Activated T-helper 1 cell treated with anti-CD3 and anti-CD28 coated beads, Interleukin-12 subunit alpha, Interleukin-12 subunit beta, Interleukin-2, Interleukin-4 antibody, amounts not matched to agents 30 ng/mL and 10 ng/mL and 1 ng/mL, durations not matched to agents 14 hours and 24 hours and 36 hours (primary cell): ENCODE data around the gene TGFB1. TPM values are rescaled to one million over a fixed set of nuclear protein-coding genes. Genes with fewer than 3 reads are reported as not detected.

Experiments used
- DNase-seq: peaks from one replicate; pipeline ENCODE4 v3.0.0; 2021; ENCODE audit warnings: low spot score
- H3K27ac Mint-ChIP-seq: one replicate; pipeline ENCODE4 v1.8.0; 2021; ENCODE audit warnings: mild to moderate bottlenecking, mixed read lengths
- H3K27me3 Mint-ChIP-seq: one replicate; pipeline ENCODE4 v1.8.0; 2022; ENCODE audit warnings: mild to moderate bottlenecking, moderate library complexity, mixed read lengths; ENCODE audit not compliant: insufficient read depth
- H3K36me3 Mint-ChIP-seq: one replicate; pipeline ENCODE4 v1.8.0; 2021; ENCODE audit warnings: low read depth, mixed read lengths
- H3K4me1 Mint-ChIP-seq: one replicate; pipeline ENCODE4 v1.8.0; 2021; ENCODE audit warnings: low read depth, mixed read lengths
- H3K4me3 Mint-ChIP-seq: one replicate; pipeline ENCODE4 v1.8.0; 2021; ENCODE audit warnings: mild to moderate bottlenecking, moderate library complexity, mixed read lengths
- H3K9me3 Mint-ChIP-seq: one replicate; pipeline ENCODE4 v1.8.0; 2021; ENCODE audit warnings: mixed read lengths
- intact Hi-C: fragments of 100-400 bp; cut with micrococcal nuclease; formaldehyde crosslinking; loops from one replicate; pipeline ENCODE4 v1.15.1; 2024
- total RNA-seq: library from RNA; stranded (reverse); gene quantifications from 2 replicates; pipeline ENCODE4 v1.2.3, GENCODE V29; 2022

TGFB1 gene
- total RNA-seq, 1 donor from 2014 or later: 108 TPM

DNA sequence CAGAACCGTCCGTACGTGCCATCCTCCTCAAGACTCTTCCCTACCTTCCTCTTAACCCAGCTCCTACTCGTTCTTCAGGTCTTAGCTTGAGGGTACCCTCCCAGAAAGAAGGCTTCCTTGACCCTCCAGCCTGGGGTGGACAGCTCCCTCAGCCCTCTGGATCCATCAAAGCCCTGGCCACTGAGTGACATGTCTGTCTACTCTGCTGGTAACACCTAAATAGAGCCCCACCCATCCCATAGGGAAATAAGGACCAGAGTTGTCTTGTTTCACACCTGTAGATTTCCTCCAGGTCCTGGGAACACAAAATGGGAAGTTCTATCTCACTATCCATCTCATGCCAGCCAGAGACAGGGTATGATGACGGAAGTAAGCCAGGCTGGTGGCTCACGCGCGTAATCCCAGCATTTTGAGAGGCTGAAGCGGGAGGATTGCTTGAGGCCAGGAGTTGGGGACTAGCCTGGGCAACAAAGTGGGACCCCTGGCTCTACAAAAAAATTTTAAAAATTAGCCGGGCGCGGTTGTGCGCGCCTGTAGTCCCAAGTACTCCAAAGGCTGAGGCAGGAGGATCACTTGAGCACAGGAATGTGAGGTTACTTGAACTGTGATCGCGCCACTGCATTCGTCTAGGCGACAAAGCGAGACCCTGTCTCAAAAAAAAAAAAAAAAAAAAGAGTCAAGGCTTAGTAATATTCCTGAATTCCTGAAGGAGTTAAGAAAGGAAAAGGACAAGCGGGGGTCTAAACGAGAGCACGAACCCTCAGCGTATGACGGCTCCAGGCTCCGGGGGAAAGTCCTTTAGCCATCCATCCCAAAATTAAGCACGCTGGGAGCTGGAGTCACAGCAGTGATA, 44.3 kb downstream of the TGFB1 start:
- intact Hi-C loops: loop anchor here (1.0 to 5.0 kb wide), 7 partner anchors 18 to 337 kb away; partner anchors contain the start of genes BCKDHA, DMAC2 and EXOSC5
- no peaks in the 10 kb centered on the region for H3K9me3 Mint-ChIP-seq
- H3K4me1 Mint-ChIP-seq: peaks cover 73% of the 10 kb centered on the region
- peak overlapping the region; percentile 94 for H3K27ac Mint-ChIP-seq
- H3K36me3 Mint-ChIP-seq: peaks cover 40% of the 10 kb centered on the region
- no peaks in the 10 kb centered on the region for H3K27me3 Mint-ChIP-seq
- DNase-seq: no peak
- peak overlapping the region; percentile 95 for H3K4me3 Mint-ChIP-seq

DNA sequence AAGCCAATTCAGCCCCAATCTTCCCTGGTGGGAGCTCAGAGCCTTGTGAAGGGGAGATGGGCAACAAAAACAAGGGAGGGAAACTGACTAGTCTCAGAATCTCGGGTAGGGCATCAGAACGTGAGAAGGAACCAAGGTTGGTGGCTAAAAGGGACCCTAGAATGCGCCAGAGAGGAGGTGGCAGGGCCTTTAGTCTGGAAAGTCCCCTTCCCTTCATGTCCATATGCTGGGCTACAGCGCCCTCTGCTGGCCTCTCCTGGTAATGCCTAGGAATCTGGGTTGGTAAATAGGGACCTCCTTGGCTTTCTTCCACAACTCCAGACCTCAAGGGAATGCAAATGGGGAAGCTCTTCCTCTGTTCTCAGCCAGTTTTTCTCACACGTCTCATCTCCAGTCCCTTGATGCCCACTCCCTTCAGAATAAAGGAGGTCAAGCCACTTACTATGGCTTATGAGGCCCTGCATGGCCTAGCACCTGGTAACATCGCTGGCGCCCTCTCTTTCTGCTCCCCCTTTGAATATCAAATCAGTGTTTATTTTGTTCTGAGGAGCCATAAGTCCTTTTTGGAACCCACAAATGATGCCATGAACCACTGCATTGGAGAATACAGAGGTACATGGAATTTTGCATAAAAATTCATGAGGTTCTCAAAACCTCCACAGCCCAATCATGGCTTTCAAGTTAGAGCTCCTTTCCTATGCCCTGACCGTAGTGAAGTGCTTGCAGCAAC, 45.1 kb downstream of the TGFB1 start:
- Mint-ChIP-seq H3K27ac (peak overlapping the region; percentile 94), H3K4me1 (peaks cover 77% of the 10 kb centered on the region), H3K36me3 (peaks cover 43% of the 10 kb centered on the region), H3K4me3 (peak overlapping the region; percentile 95), H3K9me3 (no peaks in the 10 kb centered on the region), H3K27me3 (no peaks in the 10 kb centered on the region)
- intact Hi-C loops: loop anchor here (1.0 to 5.0 kb wide), 7 partner anchors 45 to 336 kb away; partner anchors contain the start of genes BCKDHA, DMAC2 and EXOSC5
- peak; percentile 85 for DNase-seq

DNA sequence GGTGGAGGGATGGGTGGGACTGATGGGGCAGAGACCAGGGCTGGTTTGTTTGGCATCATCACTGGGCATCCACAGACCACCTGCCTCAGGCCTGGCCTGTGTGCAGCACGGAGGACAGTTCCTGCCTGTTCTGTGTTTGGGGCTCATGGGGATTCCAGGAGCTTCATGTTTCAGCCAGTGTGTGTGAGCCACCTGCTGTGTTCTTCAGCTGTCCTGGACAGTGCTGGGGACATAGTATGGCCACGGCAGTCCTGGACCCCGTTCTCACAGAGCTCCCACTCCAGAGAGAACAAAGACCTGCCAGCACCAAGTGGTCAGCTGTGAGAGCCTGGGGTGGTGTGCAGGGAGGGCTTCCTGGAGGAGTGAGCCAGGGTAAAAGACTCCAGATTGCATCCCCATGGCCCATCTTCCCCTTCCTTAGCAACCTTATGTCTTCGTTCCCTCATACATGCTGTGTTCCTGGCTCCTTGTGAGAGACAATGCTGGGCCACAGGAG, 45.7 kb downstream of the TGFB1 start:
- Mint-ChIP-seq H3K4me3 (peak overlapping the region; percentile 95), H3K4me1 (peaks cover 74% of the 10 kb centered on the region), H3K27me3 (no peaks in the 10 kb centered on the region), H3K36me3 (peaks cover 38% of the 10 kb centered on the region), H3K27ac (peak overlapping the region; percentile 94), H3K9me3 (no peaks in the 10 kb centered on the region)
- intact Hi-C loops: loop anchor here (1.0 to 5.0 kb wide), 7 partner anchors 45 to 336 kb away; partner anchors contain the start of genes BCKDHA, DMAC2 and EXOSC5
- no peak for DNase-seq

DNA sequence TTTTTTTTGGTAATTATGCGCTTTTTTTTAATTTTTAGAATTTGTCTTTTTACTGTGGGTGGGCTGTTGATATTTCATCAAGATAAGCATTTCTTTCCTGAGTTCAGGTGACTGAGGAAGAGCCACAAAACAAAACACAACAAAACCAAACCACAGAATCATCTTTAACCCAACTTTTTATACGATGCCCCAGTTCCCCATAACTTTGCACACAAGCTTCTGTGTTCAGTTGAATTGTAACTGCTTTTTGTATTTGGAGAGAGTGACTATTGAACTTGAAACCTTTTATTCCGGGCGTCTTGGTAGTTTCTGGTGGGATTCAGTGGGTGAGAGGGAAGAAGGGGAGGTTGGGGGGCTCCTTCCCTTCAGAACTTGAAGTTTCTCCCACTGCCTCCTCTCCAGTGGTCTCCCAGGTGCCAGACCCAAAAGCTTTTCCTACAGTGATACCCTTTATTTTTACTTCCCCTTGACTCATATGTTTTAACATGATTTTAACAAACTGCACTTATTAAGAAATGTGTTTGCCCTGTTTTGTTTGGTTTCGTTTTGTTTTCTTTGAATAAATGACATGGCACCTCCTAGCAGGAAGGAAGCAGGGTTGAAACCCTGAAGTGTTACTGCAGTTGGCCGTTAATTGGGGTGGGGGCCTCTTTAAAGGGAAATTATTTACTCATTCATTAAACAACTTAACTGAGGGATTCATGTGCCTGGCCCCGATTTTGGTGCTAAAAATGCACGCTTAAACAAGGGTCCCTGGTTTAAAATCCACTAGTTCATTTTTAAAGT, 46.4 kb downstream of the TGFB1 start:
- no peaks in the 10 kb centered on the region for H3K9me3 Mint-ChIP-seq
- no peaks in the 10 kb centered on the region for H3K27me3 Mint-ChIP-seq
- H3K4me3 Mint-ChIP-seq: peak overlapping the region; percentile 71
- peak overlapping the region; percentile 94 for H3K27ac Mint-ChIP-seq
- H3K4me1 Mint-ChIP-seq: peaks cover 78% of the 10 kb centered on the region
- intact Hi-C loops: loop anchor here (5.0 kb wide), 5 partner anchors 90 to 335 kb away; partner anchors contain the start of genes BCKDHA, DMAC2 and EXOSC5
- DNase-seq: no peak
- H3K36me3 Mint-ChIP-seq: peaks cover 44% of the 10 kb centered on the region

- intact Hi-C loops: loop anchor here (5.0 kb wide), 5 partner anchors 91 to 334 kb away; partner anchors contain the start of genes BCKDHA, DMAC2 and EXOSC5
- Mint-ChIP-seq H3K36me3 (peaks cover 51% of the 10 kb centered on the region), H3K4me1 (peaks cover 81% of the 10 kb centered on the region), H3K9me3 (no peaks in the 10 kb centered on the region), H3K4me3 (peak overlapping the region; percentile 71), H3K27me3 (no peaks in the 10 kb centered on the region), H3K27ac (peak overlapping the region; percentile 94)
- no peak for DNase-seq
Measured at GRCh38 chr19:41305927-41306793, 47.6 kb downstream of the TGFB1 start.

DNA sequence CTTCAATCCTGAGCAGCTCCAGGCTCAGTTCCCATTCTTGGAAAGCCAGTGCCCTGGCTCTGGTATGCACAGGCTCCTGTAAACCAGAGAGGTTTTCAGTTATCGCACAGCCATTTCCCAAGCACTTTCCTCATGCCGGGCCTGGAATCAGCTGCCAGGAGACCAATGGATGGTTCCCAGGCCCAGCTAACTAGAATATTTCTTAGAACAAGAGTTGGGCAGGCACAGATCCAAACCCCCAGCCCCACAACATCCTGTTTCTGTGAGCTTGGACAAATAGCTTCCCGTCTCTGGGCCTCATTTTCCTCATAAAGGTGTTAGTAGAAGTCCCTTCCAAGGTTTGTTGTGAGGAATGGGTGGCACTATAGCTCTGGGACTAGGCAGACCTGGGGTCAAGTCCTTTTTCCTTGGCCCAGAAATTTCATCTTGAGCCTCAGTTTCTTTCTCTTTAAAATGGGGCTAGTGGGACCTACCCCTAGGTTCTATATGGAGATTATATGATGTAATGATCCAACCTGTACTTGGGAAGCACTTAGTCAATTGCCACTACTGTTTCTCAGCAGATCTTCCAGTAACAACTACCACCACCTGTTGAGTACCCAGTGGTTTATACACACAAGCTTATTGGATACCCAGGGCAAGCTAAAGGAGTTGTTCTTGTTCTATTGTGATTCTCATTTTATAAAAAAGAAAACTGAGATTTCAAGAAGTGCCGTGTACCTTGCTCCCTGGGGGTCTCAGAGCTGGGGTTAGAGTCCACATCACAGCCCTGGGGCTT, 48.8 kb downstream of the TGFB1 start:
- H3K27ac Mint-ChIP-seq: peak overlapping the region; percentile 68
- intact Hi-C loops: loop anchor here (5.0 kb wide), 5 partner anchors 92 to 333 kb away; partner anchors contain the start of genes BCKDHA, DMAC2 and EXOSC5
- no peak for DNase-seq
- peaks cover 54% of the 10 kb centered on the region for H3K36me3 Mint-ChIP-seq
- H3K4me3 Mint-ChIP-seq: peak overlapping the region; percentile 80
- peaks cover 85% of the 10 kb centered on the region for H3K4me1 Mint-ChIP-seq
- no peaks in the 10 kb centered on the region for H3K27me3 Mint-ChIP-seq
- H3K9me3 Mint-ChIP-seq: no peaks in the 10 kb centered on the region

- peaks cover 57% of the 10 kb centered on the region for H3K36me3 Mint-ChIP-seq
- no peaks in the 10 kb centered on the region for H3K27me3 Mint-ChIP-seq
- peak overlapping the region; percentile 80 for H3K4me3 Mint-ChIP-seq
- intact Hi-C loops: no loop called here
- peak overlapping the region; percentile 100 for H3K27ac Mint-ChIP-seq
- H3K9me3 Mint-ChIP-seq: no peaks in the 10 kb centered on the region
- no peak for DNase-seq
- H3K4me1 Mint-ChIP-seq: peaks cover 90% of the 10 kb centered on the region
Measured at GRCh38 chr19:41303954-41304353, 49.8 kb downstream of the TGFB1 start.

DNA sequence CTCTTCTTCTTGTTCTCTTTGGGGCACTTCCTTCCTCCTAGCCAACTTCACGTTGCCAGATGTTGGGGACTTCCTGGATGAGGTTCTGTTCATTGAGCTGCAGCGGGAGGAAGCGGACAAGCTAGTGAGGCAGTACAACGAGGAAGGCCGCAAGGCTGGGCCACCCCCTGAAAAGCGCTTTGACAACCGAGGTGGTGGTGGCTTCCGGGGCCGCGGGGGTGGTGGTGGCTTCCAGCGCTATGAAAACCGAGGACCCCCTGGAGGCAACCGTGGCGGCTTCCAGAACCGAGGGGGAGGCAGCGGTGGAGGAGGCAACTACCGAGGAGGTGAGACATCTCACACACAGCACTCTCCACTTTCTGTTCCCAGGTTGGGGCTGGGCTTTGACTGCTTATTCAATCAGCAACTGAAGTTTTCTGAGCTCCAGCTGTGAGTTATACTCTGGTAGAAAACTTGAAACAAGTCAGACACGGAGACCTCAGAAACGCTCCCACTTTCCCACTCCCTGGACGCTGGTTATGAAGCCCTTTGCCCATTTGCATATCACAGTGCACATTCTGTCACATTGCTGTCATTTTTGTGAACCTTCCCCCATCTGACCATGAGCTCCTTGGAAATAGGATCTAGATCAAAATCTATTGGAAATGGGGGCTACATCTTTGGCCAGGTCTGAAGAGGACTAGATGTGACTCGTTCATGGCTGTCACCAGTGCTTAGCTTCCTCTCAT, 50.9 kb downstream of the TGFB1 start:
- intact Hi-C loops: loop anchor here (1.0 kb wide), 1 partner anchor 39 kb away; no protein-coding TSS in a partner anchor
- peak; percentile 58 for DNase-seq
- Mint-ChIP-seq H3K4me1 (peaks cover 90% of the 10 kb centered on the region), H3K27me3 (no peaks in the 10 kb centered on the region), H3K36me3 (peaks cover 66% of the 10 kb centered on the region), H3K9me3 (no peaks in the 10 kb centered on the region), H3K27ac (peak overlapping the region; percentile 100), H3K4me3 (peak overlapping the region; percentile 80)

DNA sequence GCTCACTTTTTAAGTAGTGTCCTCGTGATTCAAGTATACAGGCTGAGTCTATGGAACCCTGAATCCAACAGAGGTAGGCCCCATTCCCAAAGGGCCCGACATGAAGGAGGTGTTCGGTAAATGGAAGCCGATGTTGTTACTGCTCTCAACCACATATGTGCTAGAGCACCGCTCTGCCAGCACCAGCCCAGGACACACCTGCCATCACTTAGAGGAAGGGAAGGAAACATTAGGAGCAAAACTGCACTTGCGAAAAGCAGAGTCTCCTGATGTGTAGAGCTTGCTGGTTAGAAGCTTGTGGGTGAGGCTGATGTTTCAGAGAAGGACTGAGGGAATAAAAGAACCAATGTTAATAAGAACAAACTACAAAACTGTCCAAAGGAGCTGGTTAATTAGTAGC, 53.2 kb downstream of the TGFB1 start:
- Mint-ChIP-seq H3K4me1 (peaks cover 93% of the 10 kb centered on the region), H3K4me3 (no peak overlapping the region), H3K9me3 (no peaks in the 10 kb centered on the region), H3K36me3 (peaks cover 70% of the 10 kb centered on the region), H3K27ac (peak overlapping the region; percentile 69), H3K27me3 (no peaks in the 10 kb centered on the region)
- DNase-seq: no peak
- intact Hi-C loops: no loop called here

- H3K4me1 Mint-ChIP-seq: peaks cover 92% of the 10 kb centered on the region
- no peaks in the 10 kb centered on the region for H3K9me3 Mint-ChIP-seq
- intact Hi-C loops: no loop called here
- no peak for DNase-seq
- no peak overlapping the region for H3K4me3 Mint-ChIP-seq
- H3K27ac Mint-ChIP-seq: peak overlapping the region; percentile 69
- no peaks in the 10 kb centered on the region for H3K27me3 Mint-ChIP-seq
- H3K36me3 Mint-ChIP-seq: peaks cover 70% of the 10 kb centered on the region
Measured at GRCh38 chr19:41299755-41300089, 54.0 kb downstream of the TGFB1 start.
